Loucy (cell line): Measurements from ENCODE around the gene CTNNA2.

Source experiments
- CTCF ChIP-seq: fragments of 200-600 bp; sonication (generic); conservative IDR thresholded peaks from 2 replicates; pipeline ENCODE4 v1.5.1; 2014; ENCODE audit warnings: mild to moderate bottlenecking, antibody characterized with exemption, low read length
- EZH2phosphoT487 ChIP-seq: fragments of 200-600 bp; IDR thresholded peaks from 2 replicates; pipeline ENCODE4 v1.6.1; 2018; ENCODE audit warnings: antibody characterized with exemption, mild to moderate bottlenecking, moderate library complexity, borderline replicate concordance

- TF ChIP-seq CTCF, result no peak
- no peak for TF ChIP-seq EZH2phosphoT487
Measured at GRCh38 chr2:79994161-79994560, 481.3 kb downstream of the CTNNA2 start.
